Activated gamma-delta T cell (primary cell): ENCODE measurements around the gene ZSCAN18.
"Not testable (repeated sequence)": the region's sequence is repeated elsewhere in the genome, so short reads cannot be mapped to it uniquely, and the experiment has no call there.

ENCODE experiments used
- DNase-seq: peaks from one replicate; lab custom pipeline; 2025; lab: John Stamatoyannopoulos, UW
- total RNA-seq, 2 donors: gene quantifications; one replicate each; lab custom pipeline; 2026; lab: John Stamatoyannopoulos, UW

The ZSCAN18 gene
- total RNA-seq = 51.0 to 87.9 reads per million in 2 donors

GRCh38 chr19:58097781-58098681, at the start of gene ZSCAN18:
TSS of gene ZSCAN18 (minus strand) at chr19:58098231. CDS start at chr19:58090267, 7,964 bp downstream.
- DNase-seq = peak; percentile 75

GRCh38 chr19:58147475-58147874, 49.4 kb upstream of the ZSCAN18 start:
- not testable (repeated sequence) for DNase-seq

GRCh38 chr19:58145849-58146248, 47.8 kb upstream of the ZSCAN18 start:
- no peak for DNase-seq

- no peak for DNase-seq
Measured at GRCh38 chr19:58134244-58134643, 36.2 kb upstream of the ZSCAN18 start.

- DNase-seq = no peak
Measured at GRCh38 chr19:58129284-58129683, 31.3 kb upstream of the ZSCAN18 start.

GRCh38 chr19:58128041-58128685, 30.1 kb upstream of the ZSCAN18 start:
- DNase-seq = no peak

GRCh38 chr19:58123354-58123753, 25.3 kb upstream of the ZSCAN18 start:
- DNase-seq = no peak

GRCh38 chr19:58118979-58119733, 21.1 kb upstream of the ZSCAN18 start:
- no peak for DNase-seq

- DNase-seq = peak; percentile 12
Measured at GRCh38 chr19:58117841-58118575, 20.0 kb upstream of the ZSCAN18 start.

- DNase-seq = no peak
Measured at GRCh38 chr19:58108546-58108817, 10.5 kb upstream of the ZSCAN18 start.

GRCh38 chr19:58107778-58108545, 9.9 kb upstream of the ZSCAN18 start:
- no peak for DNase-seq

- DNase-seq = no peak
Measured at GRCh38 chr19:58098682-58098998, 609 bp upstream of the ZSCAN18 start.

- DNase-seq = no peak
Measured at GRCh38 chr19:58097349-58097748, 682 bp downstream of the ZSCAN18 start.

GRCh38 chr19:58096884-58097283, 1.1 kb downstream of the ZSCAN18 start:
- no peak for DNase-seq

- no peak for DNase-seq
Measured at GRCh38 chr19:58095328-58095727, 2.7 kb downstream of the ZSCAN18 start.

GRCh38 chr19:58093071-58093470, 5.0 kb downstream of the ZSCAN18 start:
- DNase-seq = no peak

- no peak for DNase-seq
Measured at GRCh38 chr19:58091251-58091995, 6.6 kb downstream of the ZSCAN18 start.

GRCh38 chr19:58089846-58090245, 8.2 kb downstream of the ZSCAN18 start:
- DNase-seq = no peak

GRCh38 chr19:58088521-58089052, 9.4 kb downstream of the ZSCAN18 start:
- DNase-seq = no peak
